ENCODE data around the gene ARHGEF10L. TPM values are rescaled to one million over a fixed set of nuclear protein-coding genes. Genes with fewer than 3 reads are reported as not detected.

Gene ARHGEF10L
- total RNA-seq, 1 donor from 2014 or later, result 20.4 TPM

Other genes with a start within 250 kb of the ARHGEF10L start
- not detected in 2 replicates for gene PADI4, start 231.5 kb upstream of the ARHGEF10L start, total RNA-seq
- not detected in 2 replicates for gene PADI6, start 167.5 kb upstream of the ARHGEF10L start, total RNA-seq
- 60.1 and 113 TPM in 2 replicates for gene RCC2, start 100.0 kb upstream of the ARHGEF10L start, total RNA-seq
- gene ACTL8, start 215.6 kb downstream of the ARHGEF10L start, total RNA-seq, result not detected in 2 replicates

Data from glomerular endothelial cell (primary cell).